Skeletal muscle satellite cell (primary cell): ENCODE measurements around the gene PRKAG3.

Source experiments
- H3K27me3 ChIP-seq: 2 replicates; pipeline ENCODE4 v1.7.0; 2013; ENCODE audit warnings: low read length; ENCODE audit not compliant: control insufficient read depth, insufficient read depth
- H3K36me3 ChIP-seq: 2 replicates; pipeline ENCODE4 v1.7.0; 2013; ENCODE audit warnings: mild to moderate bottlenecking, control low read depth, low read length; ENCODE audit not compliant: insufficient read depth
- H3K4me1 ChIP-seq: 2 replicates; pipeline ENCODE4 v1.7.0; 2013; ENCODE audit warnings: low read length; ENCODE audit not compliant: control insufficient read depth, insufficient read depth
- H3K4me2 ChIP-seq: 2 replicates; pipeline ENCODE4 v1.7.0; 2013; ENCODE audit warnings: mild to moderate bottlenecking, low read length
- H3K4me3 ChIP-seq: 2 replicates; pipeline ENCODE4 v1.7.0; 2013; ENCODE audit warnings: low read length
- H3K9ac ChIP-seq: 2 replicates; pipeline ENCODE4 v1.7.0; 2013; ENCODE audit warnings: mild to moderate bottlenecking, low read depth, low read length, moderate library complexity
- H3K9me3 ChIP-seq: replicated peaks from 2 replicates; pipeline ENCODE4 v1.7.0; 2013; ENCODE audit warnings: mild to moderate bottlenecking, control low read depth, low read length

Gene PRKAG3

DNA sequence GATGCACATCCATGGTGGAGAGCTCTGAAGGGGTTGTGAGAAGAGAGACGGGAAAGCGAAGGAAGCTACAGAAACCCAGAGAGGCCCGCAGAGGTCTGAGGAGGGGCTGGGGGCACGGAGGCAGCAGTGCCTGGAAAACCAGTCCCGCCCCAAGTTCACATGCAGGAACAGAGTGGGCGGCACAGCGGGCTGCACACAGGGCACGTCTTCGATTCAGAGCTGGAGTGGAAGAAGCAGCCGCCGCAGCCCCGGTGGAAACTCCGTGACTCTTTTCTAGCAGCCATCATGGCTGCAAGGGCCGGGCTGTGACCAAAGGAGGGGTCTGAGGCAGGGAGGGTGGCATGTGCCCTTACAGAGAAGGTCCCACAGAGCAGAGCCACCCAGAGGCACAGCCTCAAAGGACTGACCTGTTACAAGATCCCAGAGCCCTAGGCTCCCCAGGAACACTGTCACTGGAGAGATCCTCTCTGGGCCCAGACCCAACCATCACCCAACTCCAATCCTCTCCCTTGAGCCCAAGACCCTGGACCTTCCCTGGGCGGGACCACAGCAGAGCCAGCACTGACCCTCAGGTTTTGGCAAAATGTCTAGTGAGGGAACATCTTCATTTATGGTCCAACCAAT lies 10.7 kb downstream of the PRKAG3 start:
- Histone ChIP-seq H3K36me3 (no peaks in the 10 kb centered on the region), H3K27me3 (peaks cover 4% of the 10 kb centered on the region), H3K9ac (no peak overlapping the region), H3K4me2 (no peak overlapping the region), H3K4me3 (no peak overlapping the region), H3K9me3 (no peaks in the 10 kb centered on the region), H3K4me1 (peaks cover 8% of the 10 kb centered on the region)

GRCh38 chr2:218819093-218819492 lies 12.5 kb downstream of the PRKAG3 start:
- no peaks in the 10 kb centered on the region for H3K9me3 ChIP-seq
- H3K36me3 ChIP-seq: no peaks in the 10 kb centered on the region
- peaks cover 4% of the 10 kb centered on the region for H3K27me3 ChIP-seq
- no peak overlapping the region for H3K4me3 ChIP-seq
- H3K9ac ChIP-seq: no peak overlapping the region
- no peak overlapping the region for H3K4me2 ChIP-seq
- H3K4me1 ChIP-seq: peaks cover 8% of the 10 kb centered on the region

DNA sequence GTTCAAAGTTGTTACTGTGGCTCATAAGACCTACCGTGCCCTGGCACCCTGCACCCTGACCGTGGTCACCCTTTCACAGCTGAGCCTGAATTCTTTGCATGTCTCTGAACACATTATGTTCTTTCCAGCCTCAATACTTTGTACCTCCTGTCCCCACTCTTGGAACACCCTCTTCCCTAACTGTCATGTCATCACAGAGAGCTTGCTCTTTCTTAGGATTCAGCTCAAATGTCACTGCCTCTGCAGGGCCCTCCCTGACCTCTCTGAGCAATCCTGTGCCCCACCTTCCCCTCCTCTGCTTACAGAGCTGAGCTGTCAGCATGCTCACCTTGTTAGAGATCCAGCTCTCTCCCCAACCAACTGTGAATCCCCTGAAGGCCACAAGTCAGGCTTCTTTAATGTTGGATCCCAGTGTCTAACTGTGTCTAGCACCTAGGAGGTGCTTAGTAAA lies 15.0 kb downstream of the PRKAG3 start:
- Histone ChIP-seq H3K36me3 (no peaks in the 10 kb centered on the region), H3K9ac (no peak overlapping the region), H3K4me2 (no peak overlapping the region), H3K4me3 (no peak overlapping the region), H3K27me3 (no peaks in the 10 kb centered on the region), H3K9me3 (no peaks in the 10 kb centered on the region), H3K4me1 (peaks cover 8% of the 10 kb centered on the region)

- peaks cover 5% of the 10 kb centered on the region for H3K4me1 ChIP-seq
Measured at GRCh38 chr2:218815649-218816048, 16.0 kb downstream of the PRKAG3 start.

DNA sequence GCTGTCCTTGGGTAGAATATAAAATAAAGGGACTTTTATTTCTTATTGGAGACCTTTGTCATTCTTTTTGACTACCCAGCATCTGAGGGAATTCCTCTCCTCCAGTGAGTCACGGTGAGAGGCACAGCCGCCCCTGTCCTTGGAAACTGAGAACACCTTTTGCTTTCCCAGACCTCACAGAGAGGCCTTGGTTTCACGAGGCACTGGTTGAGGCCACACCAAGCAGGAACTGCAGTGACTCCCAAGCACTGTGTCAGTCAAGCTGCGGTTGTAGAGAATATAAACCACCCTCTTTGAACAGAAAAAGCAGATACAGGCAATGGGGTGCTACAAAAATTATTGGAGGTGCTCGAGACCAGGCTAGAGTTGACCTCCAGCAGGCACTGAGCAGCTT lies 16.4 kb downstream of the PRKAG3 start:
- Histone ChIP-seq H3K4me3 (no peak overlapping the region), H3K9ac (no peak overlapping the region), H3K36me3 (no peaks in the 10 kb centered on the region), H3K4me1 (peaks cover 2% of the 10 kb centered on the region), H3K4me2 (no peak overlapping the region), H3K9me3 (no peaks in the 10 kb centered on the region), H3K27me3 (no peaks in the 10 kb centered on the region)

More at GRCh38 chr2:218815649-218816048, 16.0 kb downstream of the PRKAG3 start:
- Histone ChIP-seq H3K4me2 (no peak overlapping the region), H3K27me3 (no peaks in the 10 kb centered on the region), H3K4me3 (no peak overlapping the region), H3K9me3 (no peaks in the 10 kb centered on the region), H3K36me3 (no peaks in the 10 kb centered on the region), H3K9ac (no peak overlapping the region)

- Histone ChIP-seq H3K4me2 (no peak overlapping the region), H3K36me3 (no peaks in the 10 kb centered on the region), H3K4me3 (no peak overlapping the region), H3K9ac (no peak overlapping the region), H3K9me3 (no peaks in the 10 kb centered on the region), H3K27me3 (no peaks in the 10 kb centered on the region), H3K4me1 (no peaks in the 10 kb centered on the region)
Measured at GRCh38 chr2:218814540-218815243, 16.9 kb downstream of the PRKAG3 start.

DNA sequence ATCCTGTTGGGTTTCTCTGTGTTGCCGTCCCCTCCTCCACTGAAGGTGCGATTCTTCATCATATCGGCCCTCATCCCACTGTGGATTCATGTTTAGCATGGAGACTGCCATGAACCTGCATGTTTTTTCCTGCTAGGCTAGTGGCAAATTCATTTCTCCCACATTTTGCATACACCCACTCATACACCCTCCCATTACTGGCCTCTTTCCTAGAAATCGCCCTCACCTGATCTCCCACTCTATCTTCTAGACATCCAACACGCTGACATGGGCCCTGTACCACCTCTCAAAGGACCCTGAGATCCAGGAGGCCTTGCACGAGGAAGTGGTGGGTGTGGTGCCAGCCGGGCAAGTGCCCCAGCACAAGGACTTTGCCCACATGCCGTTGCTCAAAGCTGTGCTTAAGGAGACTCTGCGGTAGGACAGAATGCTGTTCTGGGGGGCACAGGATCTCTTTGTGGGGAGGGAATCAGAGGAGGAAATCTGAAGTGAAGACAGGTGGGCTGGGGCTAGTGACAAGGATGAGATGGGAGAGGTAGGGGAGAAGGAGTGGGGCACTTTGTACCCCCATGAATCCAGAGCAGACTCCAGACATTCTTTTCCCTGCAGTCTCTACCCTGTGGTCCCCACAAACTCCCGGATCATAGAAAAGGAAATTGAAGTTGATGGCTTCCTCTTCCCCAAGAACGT lies 17.7 kb downstream of the PRKAG3 start:
- no peaks in the 10 kb centered on the region for H3K4me1 ChIP-seq
- H3K4me3 ChIP-seq: no peak overlapping the region
- no peaks in the 10 kb centered on the region for H3K36me3 ChIP-seq

DNA sequence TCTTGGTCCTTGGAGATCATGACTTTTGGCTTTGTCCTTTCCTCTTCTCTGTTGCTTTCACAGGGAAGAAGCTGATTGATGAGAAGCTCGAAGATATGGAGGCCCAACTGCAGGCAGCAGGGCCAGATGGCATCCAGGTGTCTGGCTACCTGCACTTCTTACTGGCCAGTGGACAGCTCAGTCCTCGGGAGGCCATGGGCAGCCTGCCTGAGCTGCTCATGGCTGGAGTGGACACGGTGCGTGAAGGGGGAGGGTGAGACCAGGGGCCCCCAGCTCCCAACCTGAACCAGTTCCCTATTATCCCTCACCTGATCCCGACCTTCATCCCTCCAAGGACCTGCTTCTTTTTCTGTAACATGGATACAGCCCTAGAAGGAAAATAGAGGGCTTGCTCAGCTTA lies 18.7 kb downstream of the PRKAG3 start:
- no peak overlapping the region for H3K4me2 ChIP-seq
- no peak overlapping the region for H3K4me3 ChIP-seq
- H3K36me3 ChIP-seq: no peaks in the 10 kb centered on the region
- no peak overlapping the region for H3K9ac ChIP-seq
- H3K4me1 ChIP-seq: no peaks in the 10 kb centered on the region
- H3K27me3 ChIP-seq: no peaks in the 10 kb centered on the region
- H3K9me3 ChIP-seq: no peaks in the 10 kb centered on the region

More for the DNA sequence above, 17.7 kb downstream of the PRKAG3 start:
- Histone ChIP-seq H3K4me2 (no peak overlapping the region), H3K9me3 (no peaks in the 10 kb centered on the region), H3K27me3 (no peaks in the 10 kb centered on the region), H3K9ac (no peak overlapping the region)

GRCh38 chr2:218812096-218812815 lies 19.3 kb downstream of the PRKAG3 start:
- H3K27me3 ChIP-seq: no peaks in the 10 kb centered on the region
- H3K9ac ChIP-seq: no peak overlapping the region
- H3K36me3 ChIP-seq: no peaks in the 10 kb centered on the region
- H3K4me3 ChIP-seq: no peak overlapping the region
- H3K9me3 ChIP-seq: no peaks in the 10 kb centered on the region
- H3K4me2 ChIP-seq: no peak overlapping the region
- no peaks in the 10 kb centered on the region for H3K4me1 ChIP-seq

DNA sequence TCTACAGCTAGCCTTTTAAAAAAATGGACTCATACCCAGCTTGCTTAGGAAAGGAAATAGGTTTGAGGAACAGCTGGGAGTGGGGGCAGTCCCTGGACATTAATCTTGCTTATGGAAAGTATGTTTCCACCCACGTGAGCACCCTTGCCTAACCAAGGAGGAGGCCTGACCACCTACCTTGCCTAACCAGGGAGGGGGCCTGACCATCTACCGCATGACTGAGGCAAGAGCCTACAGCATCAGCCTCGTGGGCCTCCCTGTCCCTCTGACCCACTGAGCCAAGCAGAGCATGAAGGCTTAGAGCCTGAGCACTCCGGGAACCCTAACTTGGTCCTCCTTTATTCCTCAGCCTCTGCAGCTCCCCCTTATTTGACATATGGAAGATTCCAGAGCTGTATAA lies 20.2 kb downstream of the PRKAG3 start:
- Histone ChIP-seq H3K4me3 (no peak overlapping the region), H3K36me3 (no peaks in the 10 kb centered on the region), H3K9ac (no peak overlapping the region), H3K4me2 (no peak overlapping the region), H3K4me1 (peaks cover 5% of the 10 kb centered on the region), H3K27me3 (no peaks in the 10 kb centered on the region), H3K9me3 (no peaks in the 10 kb centered on the region)

- Histone ChIP-seq H3K9ac (no peak overlapping the region), H3K4me3 (no peak overlapping the region), H3K9me3 (no peaks in the 10 kb centered on the region), H3K4me1 (peaks cover 13% of the 10 kb centered on the region), H3K36me3 (no peaks in the 10 kb centered on the region), H3K27me3 (no peaks in the 10 kb centered on the region), H3K4me2 (no peak overlapping the region)
Measured at GRCh38 chr2:218810256-218810655, 21.3 kb downstream of the PRKAG3 start.
